GM12892 (cell line): Measurements from ENCODE around the gene COL5A1.

Experiments
- POLR2A ChIP-seq: IDR thresholded peaks from 2 replicates; pipeline ENCODE4 v1.6.1; 2011; ENCODE audit warnings: low read depth, low read length, control low read depth
- TAF1 ChIP-seq: IDR thresholded peaks from 2 replicates; pipeline ENCODE4 v1.6.1; 2011; ENCODE audit warnings: low read depth, mild to moderate bottlenecking, control low read depth, low read length, borderline replicate concordance

- TF ChIP-seq POLR2A = no peak
- TF ChIP-seq TAF1 = no peak
These were observed 38.2 kb downstream of the COL5A1 start for GRCh38 chr9:134679616-134680392.
